HepG2 (cell line): ENCODE data around the gene IRF2BPL. TPM values are rescaled to one million over a fixed set of nuclear protein-coding genes. Genes with fewer than 3 reads are reported as not detected.
A peak's percentile ranks its signal among the peaks of the same experiment; 100 is the strongest.

ENCODE experiments used
- ATAC-seq: fragments of 200-7000 bp; cut with Tn5 transposase; 3 replicates; pipeline ENCODE4 v1.9.1; 2020; ENCODE audit warnings: mild to moderate bottlenecking, moderate library complexity
- BruUV-seq: library from RNA; stranded (reverse); fragments of 400-500 nt; replicated peaks from 2 replicates; lab custom pipeline; 2021; lab: Mats Ljungman, UMichigan
- CTCF ChIA-PET: fragments of 300-600 bp; formaldehyde crosslinking; extraction: SDS; loops from one replicate; lab custom pipeline; 2021; ENCODE audit warnings: low total read pairs, inconsistent platforms, low intra/inter-chr PET ratio; lab: Yijun Ruan, JAX
- POLR2A ChIA-PET: fragments of 350-600 bp; sonication (Branson Sonifier 250); formaldehyde crosslinking; loops from one replicate; lab custom pipeline; 2020; ENCODE audit warnings: antibody characterized with exemption, inconsistent platforms; lab: Yijun Ruan, JAX
- DNase-seq: peaks from one replicate; pipeline ENCODE4 v3.0.0-alpha.2; 2015; ENCODE audit warnings: low spot score
- FAIRE-seq: peaks from 3 replicates; lab custom pipeline; 2011; peaks lifted over from hg19 to GRCh38; lab: Jason Lieb, UNC
- H2AFZ ChIP-seq: one replicate; pipeline ENCODE4 v1.6.1; 2011; ENCODE audit warnings: low read length, inconsistent platforms
- H3K27ac ChIP-seq: fragments of 300-600 bp; 3 replicates; pipeline ENCODE4 v1.8.0; 2011; ENCODE audit warnings: mixed run types, mild to moderate bottlenecking, mixed read lengths, low read length, inconsistent platforms; ENCODE audit not compliant: insufficient read depth; ENCODE audit errors: extremely low read length
- H3K27me3 ChIP-seq, 2 experiments: fragments of 200-600 bp in 1 of 2; 2 replicates in 1 of 2; 3 replicates in 1 of 2; pipeline versions ENCODE4 v1.6.0 to v1.8.0; 2011; ENCODE audit warnings: low read length in 2 of 2, mild to moderate bottlenecking in 2 of 2, moderate library complexity in 2 of 2, inconsistent platforms in 1 of 2; ENCODE audit not compliant: insufficient read depth in 2 of 2, control insufficient read depth in 1 of 2
- H3K36me3 ChIP-seq, 2 experiments: fragments of 200-600 bp in 1 of 2; replicated peaks in 1 of 2; 2 replicates in 1 of 2; 3 replicates in 1 of 2; pipeline versions ENCODE4 v1.5.1 to v1.8.0; 2011; ENCODE audit warnings: low read length in 2 of 2, inconsistent platforms in 1 of 2; ENCODE audit not compliant: insufficient read depth in 2 of 2, control insufficient read depth in 1 of 2
- H3K4me1 ChIP-seq: 2 replicates; pipeline ENCODE4 v1.5.1; 2012; ENCODE audit warnings: low read length, inconsistent platforms; ENCODE audit not compliant: insufficient read depth
- H3K4me2 ChIP-seq: 2 replicates; pipeline ENCODE4 v1.6.0; 2011; ENCODE audit warnings: low read depth, low read length, inconsistent platforms
- H3K4me3 ChIP-seq, 3 experiments: fragments of 200-600 bp in 1 of 3; sonication (generic), shearing (Covaris generic) in 1 of 3; replicated peaks in 1 of 3; 2 replicates each; pipeline ENCODE4 v1.5.1; 2011 to 2016; ENCODE audit warnings: low read length in 3 of 3, inconsistent platforms in 2 of 3, low read depth in 2 of 3, mild to moderate bottlenecking in 2 of 3, control low read depth in 1 of 3, mixed read lengths in 1 of 3; ENCODE audit not compliant: insufficient read depth in 1 of 3
- H3K79me2 ChIP-seq: one replicate; pipeline ENCODE4 v1.6.1; 2011; ENCODE audit warnings: low read length, inconsistent platforms; ENCODE audit not compliant: insufficient read depth
- H3K9ac ChIP-seq: 2 replicates; pipeline ENCODE4 v1.6.0; 2011; ENCODE audit warnings: mild to moderate bottlenecking, low read depth, low read length, inconsistent platforms; ENCODE audit not compliant: insufficient read depth
- H3K9me3 ChIP-seq: 2 replicates; pipeline ENCODE4 v1.5.1; 2012; ENCODE audit warnings: mild to moderate bottlenecking, low read length
- H4K20me1 ChIP-seq: 2 replicates; pipeline ENCODE4 v1.6.0; 2011; ENCODE audit warnings: inconsistent platforms, mild to moderate bottlenecking, low read length, moderate library complexity; ENCODE audit not compliant: insufficient read depth
- ARID4A ChIP-seq: sonication (generic); formaldehyde crosslinking; IDR thresholded peaks from 2 replicates; pipeline ENCODE4 v1.5.0; 2020; ENCODE audit warnings: mild to moderate bottlenecking, missing genetic modification reagents, borderline replicate concordance
- BORCS8-MEF2B ChIP-seq: sonication (generic); formaldehyde crosslinking; IDR thresholded peaks from 2 replicates; pipeline ENCODE4 v1.8.0; 2022; ENCODE audit warnings: mild to moderate bottlenecking, missing genetic modification reagents
- CCDC6 ChIP-seq: sonication (generic); formaldehyde crosslinking; IDR thresholded peaks from 2 replicates; pipeline ENCODE4 v1.8.1; 2022; ENCODE audit warnings: mild to moderate bottlenecking, missing genetic modification reagents, moderate library complexity
- KDM5B ChIP-seq: sonication (generic); formaldehyde crosslinking; IDR thresholded peaks from 2 replicates; pipeline ENCODE4 v1.4.0; 2020; ENCODE audit warnings: missing genetic modification reagents, mild to moderate bottlenecking, borderline replicate concordance
- MAF1 ChIP-seq: sonication (generic); formaldehyde crosslinking; IDR thresholded peaks from 2 replicates; pipeline ENCODE4 v1.5.0; 2020; ENCODE audit warnings: missing genetic modification reagents, borderline replicate concordance
- NR3C1 ChIP-seq: sonication (generic); formaldehyde crosslinking; IDR thresholded peaks from 2 replicates; pipeline ENCODE4 v1.4.0; 2020; ENCODE audit warnings: missing genetic modification reagents
- STAT5B ChIP-seq: sonication (generic); formaldehyde crosslinking; IDR thresholded peaks from 2 replicates; pipeline ENCODE4 v1.4.0; 2020; ENCODE audit warnings: missing genetic modification reagents
- TBX3 ChIP-seq: fragments of 450-650 bp; IDR thresholded peaks from 2 replicates; pipeline ENCODE4 v1.6.1; 2017; ENCODE audit warnings: antibody characterized with exemption, mild to moderate bottlenecking, inconsistent platforms, borderline replicate concordance
- ZNF432 ChIP-seq: sonication (generic); formaldehyde crosslinking; IDR thresholded peaks from 2 replicates; pipeline ENCODE4 v1.5.0; 2020; ENCODE audit warnings: missing genetic modification reagents, mild to moderate bottlenecking, borderline replicate concordance
- ZNF740 ChIP-seq: sonication (generic); formaldehyde crosslinking; IDR thresholded peaks from 2 replicates; pipeline ENCODE4 v1.4.0; 2020; ENCODE audit warnings: missing genetic modification reagents
- WGBS: methylation state at CpG from one replicate; pipeline ENCODE4 v1.1.6; 2017; ENCODE audit warnings: low lambda C conversion rate; 5-methylcytosine and 5-hydroxymethylcytosine counted together
- in situ Hi-C: cut with HindIII; loops from 2 replicates; pipeline ENCODE4 v1.10.0; 2017; ENCODE audit warnings: low pct_unique_long_range_greater_than_20kb; ENCODE audit not compliant: extremely low pct_ligation_motif_present
- intact Hi-C: fragments of 100-400 bp; cut with micrococcal nuclease; formaldehyde crosslinking; loops from one replicate; pipeline ENCODE4 v1.10.0; 2022; ENCODE audit not compliant: unreplicated experiment
- polyA plus RNA-seq, 8 experiments: library from polyadenylated mRNA; depleted of rRNA in 3 of 8; stranded (reverse) in 7 of 8; unstranded in 1 of 8; fragments of >200 nt; fragmentation: Illumina TruSeq in 4 of 8; extraction: Trizol in 4 of 8; gene quantifications; 2 replicates each; pipeline versions ENCODE4 v1.2.1 to v1.2.3, GENCODE V29; 2011 to 2016; ENCODE audit warnings: low read depth in 4 of 8, missing spikeins in 1 of 8, mixed read lengths in 1 of 8; ENCODE audit not compliant: insufficient read depth in 1 of 8
- total RNA-seq, 5 experiments: library from RNA; depleted of rRNA; stranded (reverse); fragments of >200 nt; fragmentation: Illumina TruSeq; extraction: Trizol; gene quantifications; 2 replicates each; pipeline ENCODE4 v1.2.3, GENCODE V29; 2016; ENCODE audit warnings: low read depth in 1 of 5
- TF ChIP-seq, protein P1 (sequence below): sonication (generic); formaldehyde crosslinking; IDR thresholded peaks from 2 replicates; pipeline ENCODE4 v1.5.0; 2020; ENCODE audit warnings: missing genetic modification reagents, mild to moderate bottlenecking, borderline replicate concordance
- TF ChIP-seq, protein P2 (sequence below): sonication (generic); formaldehyde crosslinking; IDR thresholded peaks from 2 replicates; pipeline ENCODE4 v1.4.0; 2020; ENCODE audit warnings: missing genetic modification reagents

IRF2BPL gene
- total and polyA plus RNA-seq, 2 of the 13 experiments (the other 11 are each of a cell fraction or from before 2014, with no cell fraction given) = 6.6 to 8.4 TPM

- peaks cover 78% of the 10 kb centered on the region for H3K4me1 ChIP-seq
- BruUV-seq = no TSS peak
- intact Hi-C loops (loop anchor here (5.0 kb wide), 1 partner anchor 54 kb away; the partner anchor contains the start of gene CIPC), in situ Hi-C loops (loop anchor here (5.0 kb wide), 1 partner anchor 76 kb away; no protein-coding TSS in a partner anchor)
- H4K20me1 ChIP-seq = no peaks in the 10 kb centered on the region
- H3K79me2 ChIP-seq = no peaks in the 10 kb centered on the region
- no peaks in the 10 kb centered on the region for H3K27me3 ChIP-seq
- peak overlapping the region; percentile 20 to 57 (median 28) for H3K4me3 ChIP-seq
- FAIRE-seq = peak; percentile 68
- peak overlapping the region; percentile 80 for H3K4me2 ChIP-seq
- ChIA-PET CTCF (no interaction called here), POLR2A (interaction anchor here (1.2 to 8.8 kb wide), 7 partner anchors 9 to 90 kb away, joined by 4 to 85 read pairs (median 5); partner anchors contain the start of genes CIPC and IRF2BPL)
- no peaks in the 10 kb centered on the region for H3K36me3 ChIP-seq
- H2AFZ ChIP-seq = peak overlapping the region; percentile 42
- peak; percentile 89 for DNase-seq
- no peaks in the 10 kb centered on the region for H3K9me3 ChIP-seq
- WGBS = 8% methylated on average over 10 of the region's 10 CpGs
- ATAC-seq = peak; percentile 2
- H3K27ac ChIP-seq = peak overlapping the region; percentile 73
- H3K9ac ChIP-seq = peak overlapping the region; percentile 73
- TF ChIP-seq ZNF432 (CRISPR knock-in tag) (no peak), TBX3 (no peak), ARID4A (CRISPR knock-in tag) (no peak), MAF1 (CRISPR knock-in tag) (no peak), ZNF740 (CRISPR knock-in tag) (no peak), BORCS8-MEF2B (no peak), KDM5B (CRISPR knock-in tag) (no peak), NR3C1 (CRISPR knock-in tag) (no peak), STAT5B (no peak), CCDC6 (CRISPR knock-in tag) (no peak)
- TF ChIP-seq, protein P1, sequence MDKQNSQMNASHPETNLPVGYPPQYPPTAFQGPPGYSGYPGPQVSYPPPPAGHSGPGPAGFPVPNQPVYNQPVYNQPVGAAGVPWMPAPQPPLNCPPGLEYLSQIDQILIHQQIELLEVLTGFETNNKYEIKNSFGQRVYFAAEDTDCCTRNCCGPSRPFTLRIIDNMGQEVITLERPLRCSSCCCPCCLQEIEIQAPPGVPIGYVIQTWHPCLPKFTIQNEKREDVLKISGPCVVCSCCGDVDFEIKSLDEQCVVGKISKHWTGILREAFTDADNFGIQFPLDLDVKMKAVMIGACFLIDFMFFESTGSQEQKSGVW = no peak
- TF ChIP-seq, protein P2, sequence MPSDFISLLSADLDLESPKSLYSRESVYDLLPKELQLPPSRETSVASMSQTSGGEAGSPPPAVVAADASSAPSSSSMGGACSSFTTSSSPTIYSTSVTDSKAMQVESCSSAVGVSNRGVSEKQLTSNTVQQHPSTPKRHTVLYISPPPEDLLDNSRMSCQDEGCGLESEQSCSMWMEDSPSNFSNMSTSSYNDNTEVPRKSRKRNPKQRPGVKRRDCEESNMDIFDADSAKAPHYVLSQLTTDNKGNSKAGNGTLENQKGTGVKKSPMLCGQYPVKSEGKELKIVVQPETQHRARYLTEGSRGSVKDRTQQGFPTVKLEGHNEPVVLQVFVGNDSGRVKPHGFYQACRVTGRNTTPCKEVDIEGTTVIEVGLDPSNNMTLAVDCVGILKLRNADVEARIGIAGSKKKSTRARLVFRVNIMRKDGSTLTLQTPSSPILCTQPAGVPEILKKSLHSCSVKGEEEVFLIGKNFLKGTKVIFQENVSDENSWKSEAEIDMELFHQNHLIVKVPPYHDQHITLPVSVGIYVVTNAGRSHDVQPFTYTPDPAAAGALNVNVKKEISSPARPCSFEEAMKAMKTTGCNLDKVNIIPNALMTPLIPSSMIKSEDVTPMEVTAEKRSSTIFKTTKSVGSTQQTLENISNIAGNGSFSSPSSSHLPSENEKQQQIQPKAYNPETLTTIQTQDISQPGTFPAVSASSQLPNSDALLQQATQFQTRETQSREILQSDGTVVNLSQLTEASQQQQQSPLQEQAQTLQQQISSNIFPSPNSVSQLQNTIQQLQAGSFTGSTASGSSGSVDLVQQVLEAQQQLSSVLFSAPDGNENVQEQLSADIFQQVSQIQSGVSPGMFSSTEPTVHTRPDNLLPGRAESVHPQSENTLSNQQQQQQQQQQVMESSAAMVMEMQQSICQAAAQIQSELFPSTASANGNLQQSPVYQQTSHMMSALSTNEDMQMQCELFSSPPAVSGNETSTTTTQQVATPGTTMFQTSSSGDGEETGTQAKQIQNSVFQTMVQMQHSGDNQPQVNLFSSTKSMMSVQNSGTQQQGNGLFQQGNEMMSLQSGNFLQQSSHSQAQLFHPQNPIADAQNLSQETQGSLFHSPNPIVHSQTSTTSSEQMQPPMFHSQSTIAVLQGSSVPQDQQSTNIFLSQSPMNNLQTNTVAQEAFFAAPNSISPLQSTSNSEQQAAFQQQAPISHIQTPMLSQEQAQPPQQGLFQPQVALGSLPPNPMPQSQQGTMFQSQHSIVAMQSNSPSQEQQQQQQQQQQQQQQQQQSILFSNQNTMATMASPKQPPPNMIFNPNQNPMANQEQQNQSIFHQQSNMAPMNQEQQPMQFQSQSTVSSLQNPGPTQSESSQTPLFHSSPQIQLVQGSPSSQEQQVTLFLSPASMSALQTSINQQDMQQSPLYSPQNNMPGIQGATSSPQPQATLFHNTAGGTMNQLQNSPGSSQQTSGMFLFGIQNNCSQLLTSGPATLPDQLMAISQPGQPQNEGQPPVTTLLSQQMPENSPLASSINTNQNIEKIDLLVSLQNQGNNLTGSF = no peak
Observed at GRCh38 chr14:77043177-77043983, 14.9 kb upstream of the IRF2BPL start.
